BJ (cell line): ENCODE results near the gene MBD5. TPM values are rescaled to one million over a fixed set of nuclear protein-coding genes. Genes with fewer than 3 reads are reported as not detected.

ENCODE experiments used
- CTCF ChIA-PET: fragments of 350-600 bp; formaldehyde crosslinking; extraction: SDS; loops from one replicate; lab custom pipeline; 2021; ENCODE audit warnings: antibody characterized with exemption, inconsistent platforms; lab: Yijun Ruan, JAX
- POLR2A ChIA-PET: fragments of 300-600 bp; sonication (Branson Sonifier 250); formaldehyde crosslinking; extraction: SDS; loops from one replicate; lab custom pipeline; 2021; ENCODE audit warnings: antibody characterized with exemption; lab: Charles Lee
- DNase-seq: peaks from one replicate; pipeline ENCODE4 v3.0.0-alpha.2; 2011; ENCODE audit warnings: low read depth
- H3K27me3 ChIP-seq: 2 replicates; pipeline ENCODE4 v1.6.0; 2011; ENCODE audit warnings: low read length; ENCODE audit not compliant: control insufficient read depth, insufficient read depth
- H3K36me3 ChIP-seq: 2 replicates; pipeline ENCODE4 v1.5.1; 2011; ENCODE audit warnings: low read length; ENCODE audit not compliant: control insufficient read depth, insufficient read depth
- H3K4me3 ChIP-seq: 2 replicates; pipeline ENCODE4 v1.5.1; 2011; ENCODE audit warnings: low read depth, mild to moderate bottlenecking, control low read depth, low read length
- polyA plus RNA-seq: library from polyadenylated mRNA; depleted of rRNA; stranded (reverse); fragments of >200 nt; gene quantifications from 2 replicates; pipeline ENCODE4 v1.2.3, GENCODE V29; 2011
- TF ChIP-seq, protein P1 (sequence below): IDR thresholded peaks from 2 replicates; pipeline ENCODE4 v1.5.1; 2011; ENCODE audit warnings: low read depth, mild to moderate bottlenecking, control low read depth, inconsistent platforms, low read length, moderate library complexity; ENCODE audit not compliant: insufficient read depth

Gene MBD5
- polyA plus RNA-seq, 1 experiment = 20.4 TPM

DNA sequence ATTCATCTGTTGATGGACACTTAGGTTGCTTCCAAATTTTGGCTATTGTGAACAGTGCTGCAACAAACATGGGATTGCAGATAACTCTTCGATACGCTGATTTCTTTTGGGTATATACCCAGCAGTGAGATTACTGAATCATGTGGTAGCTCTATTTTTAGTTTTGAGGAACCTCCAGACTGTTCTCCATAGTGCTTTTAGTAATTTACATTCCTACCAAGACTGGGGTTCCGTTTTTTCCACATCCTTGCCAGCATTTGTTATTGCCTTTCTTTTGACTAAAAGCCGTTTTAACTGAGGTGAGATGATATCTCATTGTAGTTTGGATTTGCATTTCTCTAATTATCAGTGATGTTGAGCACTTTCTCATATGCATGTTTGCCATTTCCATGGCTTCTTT lies 200.3 kb downstream of the MBD5 start:
- H3K36me3 ChIP-seq = no peaks in the 10 kb centered on the region

DNA sequence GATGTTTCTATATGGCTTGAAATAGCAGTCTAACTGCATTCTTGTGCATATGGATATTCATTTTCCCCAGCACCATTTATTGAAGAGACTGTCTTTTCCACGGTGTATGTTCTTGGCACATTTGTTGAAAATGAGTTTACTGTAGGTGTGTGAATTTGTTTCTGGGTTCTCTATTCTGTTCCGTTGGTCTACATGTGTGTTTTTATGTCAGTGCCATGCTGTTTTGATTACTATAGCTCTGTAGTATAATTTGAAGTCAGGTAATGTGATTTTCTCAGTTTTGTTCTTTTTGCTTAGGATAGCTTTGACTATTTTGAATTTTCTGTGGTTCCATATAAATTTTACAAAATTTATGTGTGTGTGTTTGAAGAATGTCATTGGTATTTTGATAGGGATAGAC lies 201.0 kb downstream of the MBD5 start:
- ChIA-PET CTCF (interaction anchor here (1.0 kb wide), 1 partner anchor 17 kb away, joined by 3 read pairs; no protein-coding TSS in a partner anchor), POLR2A (no interaction called here)
- TF ChIP-seq, protein P1, sequence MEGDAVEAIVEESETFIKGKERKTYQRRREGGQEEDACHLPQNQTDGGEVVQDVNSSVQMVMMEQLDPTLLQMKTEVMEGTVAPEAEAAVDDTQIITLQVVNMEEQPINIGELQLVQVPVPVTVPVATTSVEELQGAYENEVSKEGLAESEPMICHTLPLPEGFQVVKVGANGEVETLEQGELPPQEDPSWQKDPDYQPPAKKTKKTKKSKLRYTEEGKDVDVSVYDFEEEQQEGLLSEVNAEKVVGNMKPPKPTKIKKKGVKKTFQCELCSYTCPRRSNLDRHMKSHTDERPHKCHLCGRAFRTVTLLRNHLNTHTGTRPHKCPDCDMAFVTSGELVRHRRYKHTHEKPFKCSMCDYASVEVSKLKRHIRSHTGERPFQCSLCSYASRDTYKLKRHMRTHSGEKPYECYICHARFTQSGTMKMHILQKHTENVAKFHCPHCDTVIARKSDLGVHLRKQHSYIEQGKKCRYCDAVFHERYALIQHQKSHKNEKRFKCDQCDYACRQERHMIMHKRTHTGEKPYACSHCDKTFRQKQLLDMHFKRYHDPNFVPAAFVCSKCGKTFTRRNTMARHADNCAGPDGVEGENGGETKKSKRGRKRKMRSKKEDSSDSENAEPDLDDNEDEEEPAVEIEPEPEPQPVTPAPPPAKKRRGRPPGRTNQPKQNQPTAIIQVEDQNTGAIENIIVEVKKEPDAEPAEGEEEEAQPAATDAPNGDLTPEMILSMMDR = no peak
- no peaks in the 10 kb centered on the region for H3K36me3 ChIP-seq
- no peak overlapping the region for H3K4me3 ChIP-seq
- DNase-seq = no peak
- no peaks in the 10 kb centered on the region for H3K27me3 ChIP-seq

More for the DNA sequence above, 200.3 kb downstream of the MBD5 start:
- ChIA-PET POLR2A (no interaction called here), CTCF (interaction anchor here (1.0 kb wide), 1 partner anchor 18 kb away, joined by 3 read pairs; no protein-coding TSS in a partner anchor)
- no peak for DNase-seq
- TF ChIP-seq, protein P1 = no peak
- Histone ChIP-seq H3K27me3 (no peaks in the 10 kb centered on the region), H3K4me3 (no peak overlapping the region)

DNA sequence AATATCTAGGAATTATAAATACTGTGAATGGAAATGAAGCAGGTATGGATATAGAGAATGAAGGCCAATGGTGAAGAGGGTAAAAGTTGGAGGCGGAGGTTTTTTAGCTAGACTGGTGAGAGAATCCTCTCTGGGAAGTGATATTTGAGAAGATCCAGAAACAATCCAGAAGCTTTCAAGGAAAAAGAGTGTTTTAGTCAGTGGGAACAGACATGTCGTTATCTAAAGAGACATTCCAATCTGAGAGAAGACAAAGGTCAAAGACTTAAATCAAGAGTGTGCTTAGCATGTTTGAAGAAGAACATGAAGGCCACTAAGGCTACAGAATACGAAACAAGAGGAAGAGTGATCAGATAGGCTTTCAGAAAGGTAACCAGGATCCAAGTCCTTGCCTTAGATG lies 211.0 kb downstream of the MBD5 start:
- Histone ChIP-seq H3K27me3 (no peaks in the 10 kb centered on the region), H3K4me3 (no peak overlapping the region), H3K36me3 (no peaks in the 10 kb centered on the region)
- ChIA-PET POLR2A (no interaction called here), CTCF (no interaction called here)
- TF ChIP-seq, protein P1 = no peak
- no peak for DNase-seq

DNA sequence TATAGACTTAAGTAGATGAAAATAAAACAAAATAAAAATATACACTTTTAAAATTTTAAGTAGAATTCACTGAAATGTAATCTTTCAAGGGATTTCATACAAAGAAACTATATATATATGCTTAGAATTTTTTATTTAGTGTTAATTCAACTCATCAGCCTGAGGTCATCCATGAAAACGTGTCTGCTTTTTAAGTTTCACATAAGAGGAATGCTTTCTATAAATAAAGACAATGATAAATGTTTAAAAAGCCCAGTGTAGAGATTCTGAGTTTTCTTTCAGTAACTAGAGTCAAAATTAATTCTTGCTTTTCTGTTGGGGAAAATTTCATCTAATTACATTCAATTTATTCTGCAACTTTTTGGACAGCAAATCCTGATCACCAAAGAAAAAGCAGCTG lies 213.3 kb downstream of the MBD5 start:
- H3K4me3 ChIP-seq = no peak overlapping the region
- TF ChIP-seq, protein P1 = no peak
- H3K27me3 ChIP-seq = no peaks in the 10 kb centered on the region
- ChIA-PET CTCF (no interaction called here), POLR2A (no interaction called here)
- no peak for DNase-seq
- no peaks in the 10 kb centered on the region for H3K36me3 ChIP-seq

DNA sequence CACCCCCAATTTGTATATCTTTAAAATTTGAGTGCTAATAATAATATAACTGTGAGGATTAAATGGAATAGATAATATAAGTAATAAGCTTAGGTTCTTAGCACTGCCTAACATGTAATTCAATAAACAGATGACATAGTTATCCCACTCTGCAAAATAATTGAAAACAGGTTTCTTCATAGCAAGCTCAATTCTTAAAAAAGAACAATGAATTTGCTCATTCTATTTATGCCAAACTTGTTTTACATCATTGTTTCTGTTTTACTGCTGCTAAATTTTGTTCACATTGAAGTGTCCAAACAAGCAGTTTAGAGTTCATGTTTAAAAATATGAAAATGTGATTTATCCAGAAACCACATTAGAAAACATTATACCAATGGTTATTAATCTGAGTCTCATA lies 217.0 kb downstream of the MBD5 start:
- no peak for DNase-seq
- ChIA-PET POLR2A (interaction anchor here (0.7 kb wide), 1 partner anchor 353 kb away, joined by 6 read pairs; no protein-coding TSS in a partner anchor), CTCF (interaction anchor here (1.4 kb wide), 1 partner anchor 12 kb away, joined by 4 read pairs; no protein-coding TSS in a partner anchor)
- H3K4me3 ChIP-seq = no peak overlapping the region
- H3K27me3 ChIP-seq = no peaks in the 10 kb centered on the region
- no peaks in the 10 kb centered on the region for H3K36me3 ChIP-seq
- TF ChIP-seq, protein P1 = no peak
